RWPE1 (cell line): ENCODE data around the gene NFIX.

Source experiments
- CTCF ChIA-PET: fragments of 350-600 bp; sonication (Branson Sonifier 250); formaldehyde crosslinking; extraction: SDS; loops from one replicate; lab custom pipeline; 2021; lab: Yijun Ruan, JAX
- POLR2A ChIA-PET: fragments of 400-600 bp; formaldehyde crosslinking; extraction: SDS; loops from one replicate; lab custom pipeline; 2020; ENCODE audit warnings: antibody characterized with exemption; ENCODE audit not compliant: low non-redundant PET; lab: Yijun Ruan, JAX
- DNase-seq: peaks from one replicate; pipeline ENCODE4 v3.0.0; 2012; ENCODE audit warnings: low spot score
- H3K27ac ChIP-seq: fragments of 450-650 bp; 2 replicates; pipeline ENCODE4 v1.5.1; 2017
- TF ChIP-seq, protein P1 (sequence below): fragments of 450-650 bp; conservative IDR thresholded peaks from 2 replicates; pipeline ENCODE4 v1.5.1; 2017; ENCODE audit warnings: low read depth, mild to moderate bottlenecking

The NFIX gene

DNA sequence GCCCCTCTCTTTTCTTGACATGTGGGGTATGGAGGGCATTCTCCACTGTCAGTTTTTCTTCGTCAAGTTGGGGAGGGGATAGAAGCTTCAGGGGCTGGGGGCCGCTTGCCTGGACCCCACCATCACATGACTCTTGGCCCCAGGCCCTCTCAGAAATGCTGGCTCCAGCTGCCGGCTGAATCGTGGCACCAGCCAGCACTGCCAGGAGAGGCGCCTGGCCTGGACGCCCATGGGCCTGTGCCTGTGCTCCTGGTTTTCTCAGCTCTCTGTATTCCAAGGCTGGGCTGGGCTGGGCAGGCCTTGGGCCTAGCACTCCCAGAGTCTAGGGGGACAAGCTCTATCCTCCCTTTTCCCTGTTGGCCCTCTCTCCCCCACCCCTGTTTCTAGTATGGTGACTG, 68.8 kb downstream of the NFIX start:
- no peak for DNase-seq
- CTCF ChIA-PET = interaction anchor here (2.0 kb wide), 1 partner anchor 99 kb away, joined by 4 read pairs; no protein-coding TSS in a partner anchor
- TF ChIP-seq, protein P1, sequence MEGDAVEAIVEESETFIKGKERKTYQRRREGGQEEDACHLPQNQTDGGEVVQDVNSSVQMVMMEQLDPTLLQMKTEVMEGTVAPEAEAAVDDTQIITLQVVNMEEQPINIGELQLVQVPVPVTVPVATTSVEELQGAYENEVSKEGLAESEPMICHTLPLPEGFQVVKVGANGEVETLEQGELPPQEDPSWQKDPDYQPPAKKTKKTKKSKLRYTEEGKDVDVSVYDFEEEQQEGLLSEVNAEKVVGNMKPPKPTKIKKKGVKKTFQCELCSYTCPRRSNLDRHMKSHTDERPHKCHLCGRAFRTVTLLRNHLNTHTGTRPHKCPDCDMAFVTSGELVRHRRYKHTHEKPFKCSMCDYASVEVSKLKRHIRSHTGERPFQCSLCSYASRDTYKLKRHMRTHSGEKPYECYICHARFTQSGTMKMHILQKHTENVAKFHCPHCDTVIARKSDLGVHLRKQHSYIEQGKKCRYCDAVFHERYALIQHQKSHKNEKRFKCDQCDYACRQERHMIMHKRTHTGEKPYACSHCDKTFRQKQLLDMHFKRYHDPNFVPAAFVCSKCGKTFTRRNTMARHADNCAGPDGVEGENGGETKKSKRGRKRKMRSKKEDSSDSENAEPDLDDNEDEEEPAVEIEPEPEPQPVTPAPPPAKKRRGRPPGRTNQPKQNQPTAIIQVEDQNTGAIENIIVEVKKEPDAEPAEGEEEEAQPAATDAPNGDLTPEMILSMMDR = no peak
- POLR2A ChIA-PET = interaction anchor here (0.6 kb wide), 1 partner anchor 335 kb away, joined by 4 read pairs; no protein-coding TSS in a partner anchor
- H3K27ac ChIP-seq = peak overlapping the region; percentile 44

DNA sequence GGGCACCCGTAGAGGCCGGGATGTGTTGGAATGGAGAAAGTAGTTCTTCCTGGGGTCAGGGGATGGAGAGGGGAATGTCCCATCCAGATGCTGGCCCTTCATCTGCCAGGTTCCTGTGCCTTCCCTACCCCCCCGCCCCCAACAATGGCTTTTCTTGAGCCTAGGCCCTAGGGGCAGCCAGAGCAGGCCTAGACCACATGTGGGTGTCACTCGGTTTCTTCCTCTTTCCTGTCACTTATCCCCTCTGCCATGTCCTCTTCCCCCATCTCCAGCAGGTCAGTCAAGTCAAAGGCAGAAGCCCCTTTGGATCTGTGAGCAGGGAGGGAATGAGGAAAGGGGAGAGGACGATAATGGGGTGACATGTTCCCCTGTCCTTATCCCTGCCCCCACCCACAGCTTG, 71.0 kb downstream of the NFIX start:
- CTCF ChIA-PET = interaction anchor here (1.1 kb wide), 1 partner anchor 7 kb away, joined by 3 read pairs; no protein-coding TSS in a partner anchor
- POLR2A ChIA-PET = no interaction called here
- no peak for DNase-seq
- peak overlapping the region; percentile 44 for H3K27ac ChIP-seq
- TF ChIP-seq, protein P1 = no peak

DNA sequence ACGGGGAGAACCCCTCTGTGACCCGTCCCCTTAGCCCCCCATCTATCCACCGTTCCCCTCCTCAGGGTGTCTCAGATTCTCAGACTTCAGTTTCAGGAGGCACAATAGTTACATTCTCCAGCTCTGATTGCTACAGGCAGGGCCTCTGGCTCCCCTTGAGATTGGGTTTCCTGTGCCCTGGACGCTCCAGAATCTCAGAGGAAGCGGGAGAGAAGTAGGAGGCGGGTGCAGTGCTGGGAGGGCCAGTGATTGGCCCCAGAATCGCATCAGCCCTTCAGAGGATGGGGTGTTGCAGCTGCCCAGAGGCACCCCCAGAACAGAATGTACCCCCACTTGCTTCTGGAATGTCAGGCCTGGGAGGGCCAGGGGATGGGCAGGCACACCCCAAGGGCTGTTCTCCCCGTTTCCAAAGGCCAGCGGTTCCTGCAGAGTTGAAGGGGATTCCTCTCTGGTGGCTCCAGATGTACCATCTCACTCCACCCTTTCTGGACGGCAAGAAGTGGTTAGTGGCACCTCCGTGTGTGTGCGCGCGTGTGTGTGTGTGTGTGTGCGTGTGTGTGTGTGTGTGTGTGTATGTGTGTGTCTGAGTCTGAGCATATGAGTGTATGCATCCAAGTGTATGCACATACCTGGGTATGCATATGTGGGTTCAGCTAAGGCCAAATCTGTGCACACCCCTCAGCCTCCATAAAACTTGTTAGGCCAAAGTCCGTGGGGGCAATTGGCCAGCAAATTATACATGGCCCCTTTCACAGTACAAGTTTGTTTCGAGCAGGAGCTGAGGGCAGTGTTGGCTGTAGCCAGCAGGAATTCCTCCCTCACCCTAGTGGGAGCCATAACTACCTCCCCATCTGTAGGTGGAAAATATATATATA, 71.9 kb downstream of the NFIX start:
- ChIA-PET POLR2A (no interaction called here), CTCF (interaction anchor here (1.0 kb wide), 1 partner anchor 33 kb away, joined by 3 read pairs; no protein-coding TSS in a partner anchor)
- H3K27ac ChIP-seq = peak overlapping the region; percentile 44
- TF ChIP-seq, protein P1 = no peak
- DNase-seq = no peak

DNA sequence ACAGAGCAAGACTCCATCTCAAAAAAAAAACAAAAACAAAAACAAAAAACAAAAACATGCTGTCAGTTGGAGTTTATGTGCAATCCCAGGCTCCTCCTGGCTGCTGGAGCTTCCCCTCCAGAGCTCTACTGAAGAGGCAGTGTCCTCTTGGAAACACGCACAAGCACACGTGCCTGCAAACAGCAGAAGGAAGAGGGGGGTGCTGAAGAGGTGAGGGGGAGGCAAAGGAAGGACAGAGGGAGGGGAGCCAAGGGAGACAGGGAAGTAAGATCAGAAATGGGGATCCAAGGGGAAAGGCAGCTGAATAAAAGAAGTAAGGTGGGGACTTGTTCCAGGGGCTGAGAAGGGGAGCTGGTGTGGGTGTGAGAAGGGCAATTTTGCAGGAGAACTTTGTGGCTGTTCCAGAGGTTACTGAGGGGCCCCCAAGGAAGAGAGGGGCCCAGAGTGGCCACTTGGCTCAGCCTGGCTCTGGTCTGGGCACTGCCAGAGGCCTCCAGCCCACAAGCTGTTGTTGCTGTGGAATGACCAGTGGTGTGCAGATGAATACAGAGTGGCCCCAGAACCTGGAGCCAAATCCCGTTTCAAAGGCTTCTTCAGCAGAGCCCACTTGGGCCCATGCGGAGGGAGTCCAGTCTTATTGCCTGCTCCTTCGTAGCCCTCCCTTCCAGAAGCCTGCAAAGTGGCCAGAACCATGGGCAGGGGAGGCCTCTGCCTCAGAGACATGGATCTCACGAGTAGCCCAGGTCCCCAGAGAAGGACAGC, 73.0 kb downstream of the NFIX start:
- TF ChIP-seq, protein P1 = no peak
- DNase-seq = no peak
- POLR2A ChIA-PET = no interaction called here
- peak overlapping the region; percentile 42 for H3K27ac ChIP-seq
- CTCF ChIA-PET = interaction anchor here (0.6 to 0.7 kb wide), 3 partner anchors 19 to 90 kb away, joined by 3 to 7 read pairs (median 6); no protein-coding TSS in a partner anchor

DNA sequence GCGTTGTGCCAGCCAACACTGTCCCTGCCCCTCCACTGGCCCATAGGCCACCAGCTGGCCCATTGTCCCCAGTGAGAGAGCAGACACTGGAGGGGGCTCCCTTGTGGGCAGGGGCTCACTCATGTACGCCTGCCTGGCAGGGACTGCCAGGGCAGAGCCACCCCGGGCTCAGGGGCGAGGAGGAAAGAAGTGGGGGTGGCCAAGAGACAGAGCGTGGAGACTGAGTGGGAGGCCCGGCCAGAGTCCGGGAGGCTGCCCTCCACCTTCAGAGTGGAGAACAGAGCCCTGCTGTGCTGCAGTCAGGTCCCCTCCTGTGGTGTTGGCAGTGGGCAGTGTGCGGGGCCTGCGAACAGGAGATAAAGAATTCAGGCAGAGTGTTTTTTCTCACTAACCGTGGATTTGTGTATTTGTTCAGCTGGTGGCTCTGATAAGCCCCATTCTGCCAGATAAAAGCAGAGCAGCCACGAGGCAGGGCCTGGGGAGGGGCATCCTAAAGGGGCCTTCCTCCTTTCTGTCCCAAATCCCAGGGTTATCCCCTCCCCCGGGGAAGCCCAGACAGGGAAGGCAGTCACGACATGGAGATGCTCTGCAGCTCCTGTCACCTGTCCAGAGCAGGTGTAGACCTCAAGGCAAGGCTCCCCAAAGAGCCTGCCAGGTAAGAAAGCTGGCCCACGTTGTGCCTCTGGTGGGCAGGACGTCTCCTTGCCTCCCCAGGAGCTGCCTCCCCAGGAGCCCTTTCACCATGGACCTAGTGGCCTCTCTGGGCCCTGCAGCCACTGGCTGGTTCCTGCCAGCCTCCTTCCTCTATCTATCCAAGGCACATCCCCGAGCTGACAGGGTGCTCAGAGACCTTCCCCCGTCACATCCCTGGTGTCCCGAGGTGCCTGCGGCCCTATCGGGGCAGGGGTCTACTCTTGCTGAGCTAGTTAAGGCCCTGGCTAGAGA, 74.4 kb downstream of the NFIX start:
- ChIA-PET POLR2A (no interaction called here), CTCF (interaction anchor here (0.6 to 2.0 kb wide), 7 partner anchors 8 to 305 kb away, joined by 3 to 7 read pairs (median 4); no protein-coding TSS in a partner anchor)
- peak overlapping the region; percentile 42 for H3K27ac ChIP-seq
- TF ChIP-seq, protein P1 = no peak
- DNase-seq = no peak
